ENCODE results near the gene EHD4. TPM values are rescaled to one million over a fixed set of nuclear protein-coding genes. Genes with fewer than 3 reads are reported as not detected.

Gene EHD4
- total RNA-seq, 8 experiments from 2014 or later, result 3.6 to 45.8 (median 6.6) TPM

DNA sequence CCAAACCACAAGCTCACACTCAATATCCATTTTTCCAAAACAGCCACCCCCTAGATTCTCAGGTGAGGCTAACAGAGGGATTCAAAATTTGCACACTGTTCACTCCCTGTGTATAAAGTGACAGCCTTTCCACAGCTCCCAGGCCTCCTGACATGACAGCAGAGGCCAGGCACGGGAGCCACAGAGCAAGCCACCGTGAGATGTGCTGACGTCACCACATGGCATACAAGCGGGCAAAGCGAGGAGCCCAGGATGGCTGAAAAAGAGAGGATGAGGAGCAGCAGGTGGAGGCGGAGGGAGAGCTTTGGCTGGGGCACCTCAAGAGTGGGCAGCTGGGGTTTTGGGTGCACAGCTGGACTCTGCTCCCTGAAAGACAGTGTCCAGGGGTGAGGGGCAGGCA lies 27.1 kb downstream of the EHD4 start:
- Histone ChIP-seq H3K4me1 (replicated peaks in 1 of 2) (no peaks in the 10 kb centered on the region), H3K4me3 (no peak overlapping the region), H3K27ac (no peak overlapping the region)
- WGBS, 10 experiments, result 72 to 100% methylated on average over 2 of the region's 6 CpGs; no CpG with 5 or more reads in 8 of the 10 experiments
- in situ Hi-C loops (cut with MboI; ENCODE audit: low pct_unique_long_range_greater_than_20kb in 2 of 9, low sequenced_read_pairs in 9 of 9, unreplicated experiment in 9 of 9), result no loop called here
- peak in 1 of 8 experiments; percentile 9 for ATAC-seq (replicated peaks in 6 of 8)

GRCh38 chr15:41944313-41944940 lies 27.9 kb downstream of the EHD4 start:
- in situ Hi-C loops (cut with MboI; ENCODE audit: low pct_unique_long_range_greater_than_20kb in 2 of 9, low sequenced_read_pairs in 9 of 9, unreplicated experiment in 9 of 9), result no loop called here
- Histone ChIP-seq H3K27ac (no peak overlapping the region), H3K4me1 (replicated peaks in 1 of 2) (no peaks in the 10 kb centered on the region), H3K4me3 (no peak overlapping the region)
- 1 to 71% (median 59%) methylated on average over 1 to 7 of the region's 8 CpGs; no CpG with 5 or more reads in 4 of the 10 experiments for WGBS, 10 experiments
- peak in 6 of 8 experiments; percentile 39 to 94 (median 83) for ATAC-seq (replicated peaks in 6 of 8)

DNA sequence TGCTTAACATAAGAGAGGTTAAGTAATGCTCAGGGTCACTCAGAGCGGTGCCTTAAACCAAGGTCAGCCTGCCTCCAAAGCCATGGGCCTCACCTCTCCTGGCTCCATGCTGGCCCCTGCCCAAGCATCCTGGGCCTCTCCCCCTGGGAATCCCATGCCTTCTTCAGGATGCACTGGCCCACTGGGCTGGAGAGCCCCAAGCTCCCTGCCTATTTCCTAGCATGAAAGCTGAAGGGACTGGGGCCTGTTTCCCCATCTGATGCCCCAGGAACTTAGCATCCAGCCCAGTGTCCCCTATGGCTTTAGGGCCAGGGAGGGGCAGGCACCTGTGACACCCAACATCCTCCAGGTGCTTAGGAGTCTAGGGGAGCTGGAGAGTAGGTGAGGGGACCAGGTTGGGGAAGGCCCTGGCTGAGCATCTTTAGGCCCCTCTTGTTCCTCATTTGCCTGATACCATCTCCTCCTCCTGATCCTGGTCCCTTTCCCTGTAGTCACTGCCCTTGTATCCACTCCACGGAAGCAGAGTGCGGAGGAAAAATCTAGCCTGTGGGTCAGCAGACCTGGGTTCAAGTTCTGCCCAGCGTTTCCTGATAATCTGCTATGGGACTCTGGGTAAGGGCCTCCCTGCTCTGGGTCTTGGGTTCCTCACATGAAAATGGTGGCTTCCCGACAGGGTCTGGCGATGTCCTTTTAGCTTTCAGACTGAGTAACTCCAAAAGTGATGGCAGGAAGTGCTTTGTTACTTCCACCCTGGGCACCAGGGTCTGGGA lies 28.6 kb downstream of the EHD4 start:
- Histone ChIP-seq H3K4me3 (no peak overlapping the region), H3K27ac (no peak overlapping the region), H3K4me1 (replicated peaks in 1 of 2) (no peaks in the 10 kb centered on the region)
- in situ Hi-C loops (cut with MboI; ENCODE audit: low pct_unique_long_range_greater_than_20kb in 2 of 9, low sequenced_read_pairs in 9 of 9, unreplicated experiment in 9 of 9), result no loop called here
- WGBS, 10 experiments, result 73 to 100% (median 98%) methylated on average over 1 to 6 of the region's 6 CpGs; no CpG with 5 or more reads in 5 of the 10 experiments
- no peak for ATAC-seq (replicated peaks in 6 of 8)

DNA sequence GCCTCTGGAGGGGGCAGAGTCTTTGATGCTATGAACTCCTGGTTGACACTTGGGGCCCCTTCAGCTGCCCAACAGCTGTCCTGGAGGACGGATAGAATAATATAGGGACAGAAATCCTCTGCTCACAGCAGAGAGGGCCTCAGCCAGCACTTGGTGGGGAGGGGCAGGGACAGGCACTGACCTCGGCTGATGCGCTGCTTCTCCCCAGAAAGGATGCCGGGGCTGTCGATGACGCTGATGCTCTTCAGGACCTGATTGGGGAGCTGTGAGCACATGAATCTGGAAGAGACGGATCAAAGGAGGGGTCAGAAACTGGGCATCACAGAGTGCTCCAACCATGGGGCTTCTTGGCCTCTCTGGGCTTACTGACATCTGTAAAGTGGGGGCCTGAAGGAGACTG lies 29.5 kb downstream of the EHD4 start:
- 75 to 97% (median 90%) methylated on average over 3 to 7 of the region's 7 CpGs; no CpG with 5 or more reads in 4 of the 10 experiments for WGBS, 10 experiments
- no peak for ATAC-seq (replicated peaks in 6 of 8)
- no peak overlapping the region for H3K4me3 ChIP-seq
- in situ Hi-C loops (cut with MboI; ENCODE audit: low pct_unique_long_range_greater_than_20kb in 2 of 9, low sequenced_read_pairs in 9 of 9, unreplicated experiment in 9 of 9), result no loop called here
- no peak overlapping the region for H3K27ac ChIP-seq
- H3K4me1 ChIP-seq (replicated peaks in 1 of 2), result no peaks in the 10 kb centered on the region

GRCh38 chr15:41941644-41942415 lies 30.5 kb downstream of the EHD4 start:
- Histone ChIP-seq H3K27ac (no peak overlapping the region), H3K4me1 (replicated peaks in 1 of 2) (no peaks in the 10 kb centered on the region), H3K4me3 (no peak overlapping the region)
- ATAC-seq (replicated peaks in 6 of 8), result no peak
- in situ Hi-C loops (cut with MboI; ENCODE audit: low pct_unique_long_range_greater_than_20kb in 2 of 9, low sequenced_read_pairs in 9 of 9, unreplicated experiment in 9 of 9), result no loop called here
- 20 to 100% (median 87%) methylated on average over 1 to 9 of the region's 22 CpGs; no CpG with 5 or more reads in 1 of the 10 experiments for WGBS, 10 experiments

- ATAC-seq (replicated peaks in 6 of 8), result peak in 1 of 8 experiments; percentile 16
- Histone ChIP-seq H3K4me3 (no peak overlapping the region), H3K27ac (no peak overlapping the region), H3K4me1 (replicated peaks in 1 of 2) (no peaks in the 10 kb centered on the region)
- in situ Hi-C loops (cut with MboI; ENCODE audit: low pct_unique_long_range_greater_than_20kb in 2 of 9, low sequenced_read_pairs in 9 of 9, unreplicated experiment in 9 of 9), result no loop called here
- WGBS, 10 experiments, result 0 to 100% (median 71%) methylated on average over 1 to 10 of the region's 13 CpGs; no CpG with 5 or more reads in 2 of the 10 experiments
Observed at GRCh38 chr15:41940441-41940857, 31.9 kb downstream of the EHD4 start.

GRCh38 chr15:41939986-41940385 lies 32.4 kb downstream of the EHD4 start:
- Histone ChIP-seq H3K4me3 (no peak overlapping the region), H3K4me1 (replicated peaks in 1 of 2) (no peaks in the 10 kb centered on the region), H3K27ac (no peak overlapping the region)
- no peak for ATAC-seq (replicated peaks in 6 of 8)
- 45 to 100% (median 87%) methylated on average over 1 to 6 of the region's 9 CpGs; no CpG with 5 or more reads in 2 of the 10 experiments for WGBS, 10 experiments
- in situ Hi-C loops (cut with MboI; ENCODE audit: low pct_unique_long_range_greater_than_20kb in 2 of 9, low sequenced_read_pairs in 9 of 9, unreplicated experiment in 9 of 9), result no loop called here

DNA sequence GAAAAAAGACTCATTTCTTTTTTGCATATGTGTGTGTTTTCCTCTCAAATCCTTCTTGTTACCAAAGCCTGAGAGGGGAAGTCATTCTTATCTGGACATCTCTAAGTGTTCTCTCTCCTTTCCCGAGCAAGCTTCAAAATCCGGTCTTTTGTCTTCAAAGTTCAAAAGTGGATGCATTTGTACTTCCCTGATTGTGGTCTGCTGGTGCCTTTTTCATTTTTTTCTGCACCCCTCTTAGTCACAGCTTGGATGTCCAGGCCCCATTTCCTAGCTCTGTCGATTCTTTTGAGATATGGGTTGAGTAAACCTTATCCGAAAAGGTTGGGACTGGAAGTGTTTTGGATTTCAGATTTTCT lies 34.8 kb downstream of the EHD4 start:
- in situ Hi-C loops (cut with MboI; ENCODE audit: low pct_unique_long_range_greater_than_20kb in 2 of 9, low sequenced_read_pairs in 9 of 9, unreplicated experiment in 9 of 9), result no loop called here
- Histone ChIP-seq H3K4me1 (replicated peaks in 1 of 2) (no peaks in the 10 kb centered on the region), H3K4me3 (no peak overlapping the region), H3K27ac (no peak overlapping the region)
- 82 to 100% (median 98%) methylated on average over 1 to 4 of the region's 4 CpGs; no CpG with 5 or more reads in 4 of the 10 experiments for WGBS, 10 experiments
- no peak for ATAC-seq (replicated peaks in 6 of 8)

DNA sequence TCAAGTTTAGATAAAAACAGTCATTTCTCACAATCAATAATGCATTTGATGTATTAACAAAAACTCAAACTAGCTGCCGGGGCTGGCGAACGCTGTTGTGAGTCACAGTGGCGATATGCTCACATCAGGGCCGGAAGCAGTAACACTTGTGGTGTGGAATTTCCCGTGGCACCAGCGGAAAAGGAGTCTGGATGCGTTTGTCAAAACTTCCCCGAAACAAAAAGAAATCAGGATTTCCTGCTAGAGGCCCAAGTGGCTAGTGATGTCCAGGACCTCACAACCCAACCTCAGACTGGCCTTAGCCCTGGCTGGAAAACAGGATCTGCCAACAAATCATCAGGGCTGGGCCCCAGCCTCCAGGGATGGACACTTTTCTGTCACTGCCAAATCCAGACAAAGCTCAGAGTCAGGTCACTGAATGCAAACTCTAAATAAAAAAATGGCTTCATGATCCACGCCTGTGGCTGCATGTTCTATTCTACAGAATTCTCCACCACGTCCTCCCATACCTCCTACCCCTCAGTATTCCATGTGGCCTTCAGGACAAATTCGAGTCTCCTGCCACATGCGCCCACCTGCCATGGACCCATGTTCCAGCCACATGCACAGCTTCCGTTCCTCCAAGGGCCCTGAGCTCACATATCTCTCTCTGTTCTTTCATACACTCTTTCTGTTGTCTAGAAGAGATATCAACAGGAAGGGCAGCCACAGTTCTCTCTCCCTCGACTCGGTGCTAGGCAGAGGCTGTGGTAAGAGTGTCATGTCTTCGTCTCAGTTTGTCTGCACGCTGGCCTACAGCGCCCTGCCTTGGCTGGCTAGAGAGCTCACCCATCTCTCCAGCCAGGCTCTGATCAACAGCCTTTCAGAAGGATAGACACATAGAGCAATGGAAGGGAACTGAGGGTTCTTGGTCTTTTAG lies 35.4 kb downstream of the EHD4 start:
- ATAC-seq (replicated peaks in 6 of 8), result peak in 1 of 8 experiments; percentile 30
- Histone ChIP-seq H3K27ac (no peak overlapping the region), H3K4me3 (no peak overlapping the region), H3K4me1 (replicated peaks in 1 of 2) (no peaks in the 10 kb centered on the region)
- in situ Hi-C loops (cut with MboI; ENCODE audit: low pct_unique_long_range_greater_than_20kb in 2 of 9, low sequenced_read_pairs in 9 of 9, unreplicated experiment in 9 of 9), result no loop called here
- 82 to 96% (median 90%) methylated on average over 4 to 10 of the region's 19 CpGs; no CpG with 5 or more reads in 1 of the 10 experiments for WGBS, 10 experiments

DNA sequence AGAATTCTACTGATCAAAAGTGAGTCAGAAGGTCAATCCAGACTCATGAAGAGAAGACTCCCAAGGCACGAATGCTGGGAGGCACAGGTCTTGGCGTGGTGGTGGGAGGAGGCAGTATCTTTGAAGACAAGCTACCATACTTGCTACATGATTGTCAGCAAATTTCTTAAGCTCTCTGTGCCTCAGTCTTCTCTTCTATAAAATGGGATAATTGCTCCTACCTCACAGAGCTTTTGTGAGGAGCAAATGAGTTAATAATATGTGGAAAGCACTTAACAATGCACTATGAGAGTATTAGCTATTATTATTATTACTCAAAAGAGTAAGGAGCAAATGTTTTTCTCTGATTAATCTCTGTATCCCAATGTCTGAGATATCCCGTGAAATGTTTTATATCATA lies 36.2 kb downstream of the EHD4 start:
- in situ Hi-C loops (cut with MboI; ENCODE audit: low pct_unique_long_range_greater_than_20kb in 2 of 9, low sequenced_read_pairs in 9 of 9, unreplicated experiment in 9 of 9), result no loop called here
- WGBS, 10 experiments, result 90 to 100% (median 100%) methylated on average over 1 to 3 of the region's 3 CpGs; no CpG with 5 or more reads in 2 of the 10 experiments
- H3K27ac ChIP-seq, result no peak overlapping the region
- ATAC-seq (replicated peaks in 6 of 8), result no peak
- no peaks in the 10 kb centered on the region for H3K4me1 ChIP-seq (replicated peaks in 1 of 2)
- no peak overlapping the region for H3K4me3 ChIP-seq

- WGBS, 10 experiments, result 40 to 100% (median 85%) methylated on average over 1 to 4 of the region's 5 CpGs; no CpG with 5 or more reads in 2 of the 10 experiments
- Histone ChIP-seq H3K4me1 (replicated peaks in 1 of 2) (peaks cover 0 to 3% of the 10 kb centered on the region in 2 donors), H3K4me3 (no peak overlapping the region), H3K27ac (no peak overlapping the region)
- in situ Hi-C loops (cut with MboI; ENCODE audit: low pct_unique_long_range_greater_than_20kb in 2 of 9, low sequenced_read_pairs in 9 of 9, unreplicated experiment in 9 of 9), result no loop called here
- no peak for ATAC-seq (replicated peaks in 6 of 8)
Observed at GRCh38 chr15:41935566-41936020, 36.8 kb downstream of the EHD4 start.

DNA sequence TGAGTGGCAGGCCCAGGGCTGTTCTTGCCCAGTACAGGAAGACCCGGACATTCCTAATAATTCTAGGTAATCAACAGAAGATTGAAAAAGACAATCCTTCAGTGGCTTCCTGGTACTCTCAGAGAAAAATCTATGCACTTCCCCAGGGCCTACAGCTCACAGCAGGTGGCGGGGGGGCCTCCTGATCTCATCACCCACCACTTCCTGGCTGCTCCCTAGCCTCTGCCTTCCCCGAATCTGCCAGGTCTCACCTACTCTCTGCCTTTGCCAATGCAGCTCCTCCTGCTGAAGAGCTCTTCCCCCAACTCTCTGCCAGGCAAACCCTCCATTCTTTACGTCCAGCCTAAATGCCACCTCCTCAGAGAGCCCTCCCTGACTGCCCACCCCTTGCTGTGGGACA lies 37.5 kb downstream of the EHD4 start:
- Histone ChIP-seq H3K4me3 (no peak overlapping the region), H3K27ac (no peak overlapping the region), H3K4me1 (replicated peaks in 1 of 2) (peaks cover 0 to 3% of the 10 kb centered on the region in 2 donors)
- no peak for ATAC-seq (replicated peaks in 6 of 8)
- in situ Hi-C loops (cut with MboI; ENCODE audit: low pct_unique_long_range_greater_than_20kb in 2 of 9, low sequenced_read_pairs in 9 of 9, unreplicated experiment in 9 of 9), result no loop called here
- 81 to 100% (median 91%) methylated on average over 1 to 4 of the region's 4 CpGs; no CpG with 5 or more reads in 6 of the 10 experiments for WGBS, 10 experiments

Data from motor neuron (in vitro differentiated cells).